Measurements from ENCODE around the gene KLHL4. TPM values are rescaled to one million over a fixed set of nuclear protein-coding genes. Genes with fewer than 3 reads are reported as not detected.
"Not testable (repeated sequence)": the region's sequence is repeated elsewhere in the genome, so short reads cannot be mapped to it uniquely, and the experiment has no call there.

Gene KLHL4
- total RNA-seq, 1 donor from 2014 or later = not detected

- H3K27ac Mint-ChIP-seq = no peak overlapping the region
- H3K4me3 Mint-ChIP-seq = no peak overlapping the region
- CTCF ChIA-PET = no interaction called here
- peaks cover 3% of the 10 kb centered on the region for H3K9me3 Mint-ChIP-seq
- H3K4me1 Mint-ChIP-seq = no peaks in the 10 kb centered on the region
- POLR2A ChIA-PET = no interaction called here
- TF ChIP-seq CTCF (IDR thresholded peaks at IDR 0.05) = no peak
- DNase-seq (no peak), ATAC-seq (ENCODE audit: low read depth) (no peak)
- H3K36me3 Mint-ChIP-seq (ENCODE audit: low read depth) = no peaks in the 10 kb centered on the region
- H3K27me3 Mint-ChIP-seq = no peaks in the 10 kb centered on the region
- intact Hi-C loops (cut with micrococcal nuclease) = no loop called here
Measured at GRCh38 chrX:87687703-87688102, 170.1 kb downstream of the KLHL4 start.

- intact Hi-C loops (cut with micrococcal nuclease); H3K4me1 Mint-ChIP-seq; H3K27me3 Mint-ChIP-seq; H3K27ac Mint-ChIP-seq; ATAC-seq (ENCODE audit: low read depth); H3K9me3 Mint-ChIP-seq; DNase-seq; CTCF ChIA-PET; POLR2A ChIA-PET; H3K4me3 Mint-ChIP-seq; H3K36me3 Mint-ChIP-seq (ENCODE audit: low read depth): not testable (repeated sequence)
Measured at GRCh38 chrX:87688113-87688748, 170.6 kb downstream of the KLHL4 start.

GRCh38 chrX:87689218-87689617 lies 171.6 kb downstream of the KLHL4 start:
- H3K27ac Mint-ChIP-seq; H3K27me3 Mint-ChIP-seq; H3K36me3 Mint-ChIP-seq (ENCODE audit: low read depth); intact Hi-C loops (cut with micrococcal nuclease); ATAC-seq (ENCODE audit: low read depth); H3K4me1 Mint-ChIP-seq; CTCF ChIA-PET; H3K9me3 Mint-ChIP-seq; DNase-seq; H3K4me3 Mint-ChIP-seq; POLR2A ChIA-PET: not testable (repeated sequence)

GRCh38 chrX:87693204-87693603 lies 175.6 kb downstream of the KLHL4 start:
- Mint-ChIP-seq H3K27me3 (no peaks in the 10 kb centered on the region), H3K36me3 (ENCODE audit: low read depth) (no peaks in the 10 kb centered on the region), H3K27ac (no peak overlapping the region), H3K4me1 (no peaks in the 10 kb centered on the region), H3K9me3 (peaks cover 3% of the 10 kb centered on the region), H3K4me3 (no peak overlapping the region)
- intact Hi-C loops (cut with micrococcal nuclease) = no loop called here
- ATAC-seq (ENCODE audit: low read depth) (no peak), DNase-seq (no peak)
- POLR2A ChIA-PET = no interaction called here
- no peak for TF ChIP-seq CTCF (IDR thresholded peaks at IDR 0.05)
- CTCF ChIA-PET = no interaction called here

GRCh38 chrX:87697409-87697808 lies 179.8 kb downstream of the KLHL4 start:
- Mint-ChIP-seq H3K4me1 (no peaks in the 10 kb centered on the region), H3K27ac (no peak overlapping the region), H3K27me3 (no peaks in the 10 kb centered on the region), H3K36me3 (ENCODE audit: low read depth) (no peaks in the 10 kb centered on the region), H3K4me3 (no peak overlapping the region), H3K9me3 (no peaks in the 10 kb centered on the region)
- intact Hi-C loops (cut with micrococcal nuclease) = no loop called here
- POLR2A ChIA-PET = no interaction called here
- ATAC-seq (ENCODE audit: low read depth) (no peak), DNase-seq (no peak)
- CTCF ChIA-PET = no interaction called here
- TF ChIP-seq CTCF (IDR thresholded peaks at IDR 0.05) = no peak

GRCh38 chrX:87702795-87703194 lies 185.2 kb downstream of the KLHL4 start:
- Mint-ChIP-seq H3K36me3 (ENCODE audit: low read depth) (no peaks in the 10 kb centered on the region), H3K4me3 (no peak overlapping the region), H3K9me3 (no peaks in the 10 kb centered on the region), H3K27me3 (no peaks in the 10 kb centered on the region), H3K27ac (no peak overlapping the region), H3K4me1 (no peaks in the 10 kb centered on the region)
- no peak for ATAC-seq (ENCODE audit: low read depth)
- intact Hi-C loops (cut with micrococcal nuclease) = no loop called here
- no peak for TF ChIP-seq CTCF (IDR thresholded peaks at IDR 0.05)
- no peak for DNase-seq
- ChIA-PET POLR2A (no interaction called here), CTCF (no interaction called here)

GRCh38 chrX:87703469-87703868 lies 185.9 kb downstream of the KLHL4 start:
- H3K27ac Mint-ChIP-seq; POLR2A ChIA-PET; DNase-seq; H3K36me3 Mint-ChIP-seq (ENCODE audit: low read depth); H3K4me3 Mint-ChIP-seq; intact Hi-C loops (cut with micrococcal nuclease); ATAC-seq (ENCODE audit: low read depth); H3K9me3 Mint-ChIP-seq; CTCF ChIA-PET; H3K27me3 Mint-ChIP-seq; H3K4me1 Mint-ChIP-seq: not testable (repeated sequence)

All from activated B cell treated with CpG ODN at 0.5 μM for 24 hours (primary cell).